Ramos (cell line): ENCODE measurements around the gene SLC8A2.
"Not testable (repeated sequence)": the region's sequence is repeated elsewhere in the genome, so short reads cannot be mapped to it uniquely, and the experiment has no call there.

Experiments
- in situ Hi-C: fragments of 300-500 bp; cut with MboI; formaldehyde crosslinking; loops from one replicate; pipeline ENCODE4 v1.14.3; 2022; ENCODE audit warnings: low sequenced_read_pairs; ENCODE audit not compliant: unreplicated experiment

SLC8A2 gene

DNA sequence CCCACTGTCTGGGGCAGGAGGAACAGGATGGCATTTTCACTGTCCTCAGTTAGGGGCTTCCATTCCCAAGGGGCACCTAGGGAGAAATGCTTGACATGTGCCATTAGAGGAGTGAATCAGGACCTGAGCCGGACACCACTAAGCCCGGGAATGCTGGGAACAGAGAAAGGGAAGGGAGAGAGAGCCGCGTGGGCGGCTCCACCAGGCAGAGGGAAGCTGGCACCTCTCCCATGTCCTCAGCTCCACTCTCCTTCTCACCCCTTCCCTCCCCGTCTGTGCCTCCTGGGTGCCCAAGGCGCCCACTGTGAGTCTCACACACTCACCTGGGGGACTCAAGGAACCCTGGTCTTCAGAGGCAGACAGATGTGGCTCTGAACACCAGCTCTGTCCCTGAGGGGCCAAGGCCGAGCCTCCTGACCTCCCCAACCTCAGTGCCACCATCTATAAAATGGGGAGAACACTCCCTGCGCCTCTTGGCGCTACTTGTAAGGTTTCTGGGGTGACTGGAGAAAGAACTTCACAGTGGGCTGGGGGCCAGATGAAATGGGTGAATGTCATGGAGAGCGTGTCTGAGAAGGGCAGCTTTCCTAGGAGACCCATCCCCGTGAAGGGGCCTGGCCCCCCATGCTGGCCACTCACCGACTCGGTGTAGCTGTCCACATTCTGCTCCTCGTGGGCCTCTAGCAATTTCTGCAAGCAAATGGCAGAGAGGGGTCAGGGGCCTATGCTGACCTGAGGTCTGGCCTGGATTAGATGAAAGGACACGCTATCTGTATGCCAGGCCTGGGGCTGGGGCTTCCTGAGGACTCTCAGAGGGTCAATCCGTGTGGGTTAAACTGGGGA lies 17.6 kb upstream of the SLC8A2 start:
- in situ Hi-C loops: no loop called here

DNA sequence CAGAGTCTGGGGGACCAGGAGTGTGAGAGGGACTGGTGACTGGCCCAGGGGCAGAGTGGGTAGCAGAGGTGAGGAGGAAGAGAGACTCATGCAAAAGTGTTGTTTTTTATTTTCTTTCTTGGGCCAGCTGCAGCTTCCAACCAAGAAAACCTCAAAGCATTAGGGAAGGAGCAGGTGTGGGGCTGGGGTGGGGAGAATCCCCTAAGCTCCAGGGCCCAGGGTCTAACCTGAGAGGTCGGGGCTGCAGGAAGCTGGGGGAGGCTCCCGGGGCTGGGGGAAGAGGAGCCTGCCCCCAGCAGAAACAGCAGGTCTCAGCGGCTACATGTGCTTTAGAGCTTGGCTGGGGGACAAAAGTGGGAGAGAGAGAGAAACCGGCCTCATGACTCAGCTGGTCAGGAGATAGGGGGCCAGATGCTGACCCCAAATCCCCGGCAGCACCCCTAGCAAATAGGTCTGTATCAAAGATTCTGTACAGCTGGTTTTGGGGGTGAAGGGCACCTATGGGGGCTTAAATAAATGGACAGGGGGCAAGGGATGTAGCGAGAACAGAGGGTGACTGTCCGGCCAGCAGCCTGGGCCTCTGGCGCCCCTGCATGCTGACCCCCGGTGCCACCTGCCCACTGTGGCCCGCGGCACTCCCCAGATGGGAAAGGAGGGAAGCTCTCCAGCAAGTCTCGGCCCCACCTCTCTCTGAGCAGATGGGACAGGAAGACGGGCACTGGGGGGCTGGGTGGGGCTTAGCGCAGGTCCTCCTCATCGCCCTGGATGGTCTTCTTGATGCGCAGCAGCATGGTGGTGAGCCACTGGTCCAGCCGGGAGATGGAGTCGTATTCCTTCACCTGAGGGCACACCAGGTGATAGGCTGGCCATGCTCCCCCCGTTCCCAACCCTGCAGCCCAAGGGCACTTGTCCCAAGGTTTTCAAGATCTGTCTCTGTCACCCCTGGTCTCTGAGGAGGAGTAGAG lies 16.1 kb upstream of the SLC8A2 start:
- in situ Hi-C loops: no loop called here

DNA sequence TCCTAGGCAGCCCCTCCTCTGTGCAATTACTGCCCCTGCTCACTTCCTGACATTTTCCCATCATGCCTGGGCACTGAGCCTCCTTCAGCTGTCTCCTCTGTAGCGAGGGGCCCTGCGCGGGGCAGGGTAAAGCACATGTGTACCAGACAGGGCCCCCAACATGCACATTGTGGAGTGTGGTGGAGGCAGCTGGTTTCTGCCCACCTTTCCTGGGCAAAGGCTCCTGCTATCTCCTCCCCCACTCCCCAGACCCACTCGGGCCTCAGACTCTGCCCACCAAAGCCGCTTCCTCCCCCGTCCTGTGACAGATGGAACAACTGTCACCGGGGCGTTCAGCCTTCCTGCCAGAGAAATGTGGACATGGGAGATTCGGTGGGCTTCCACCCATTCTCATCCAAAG lies 15.2 kb upstream of the SLC8A2 start:
- in situ Hi-C loops: no loop called here

DNA sequence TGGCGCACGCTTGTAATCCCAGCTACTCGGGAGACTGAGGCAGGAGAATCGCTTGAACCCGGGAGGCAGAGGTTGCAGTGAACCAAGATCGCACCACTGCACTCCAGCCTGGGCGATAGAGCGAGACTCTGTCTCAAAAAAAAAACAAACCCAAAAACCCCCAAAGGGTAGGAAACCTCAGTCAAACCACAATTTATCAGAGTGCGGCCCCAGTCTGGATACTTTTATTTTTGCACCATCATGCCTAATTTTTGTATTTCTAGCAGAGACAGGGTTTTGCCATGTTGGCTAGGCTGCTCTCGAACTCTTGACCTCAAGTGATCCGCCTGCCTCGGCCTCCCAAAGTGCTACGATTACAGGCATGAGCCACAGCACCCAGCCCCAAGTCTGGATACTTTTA lies 14.5 kb upstream of the SLC8A2 start:
- in situ Hi-C loops: not testable (repeated sequence)

DNA sequence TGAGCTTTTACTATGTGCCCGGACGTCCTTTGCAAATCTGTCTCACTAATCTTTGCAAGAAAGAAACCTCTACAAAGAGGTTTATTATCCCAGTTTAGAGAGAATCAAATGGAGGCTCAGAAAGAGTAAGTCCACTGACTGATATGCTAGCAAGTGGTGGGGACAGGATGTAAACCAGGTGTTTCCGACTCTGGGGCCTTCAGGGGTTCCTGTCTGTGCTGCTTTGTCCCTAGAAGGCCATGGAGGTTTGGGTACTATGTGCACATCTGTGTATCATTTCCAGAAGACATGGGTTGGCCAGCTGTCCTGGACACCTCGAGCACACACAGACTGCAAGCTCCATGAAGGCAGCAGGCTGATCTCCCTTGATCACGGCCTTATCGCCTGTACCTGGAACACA lies 13.5 kb upstream of the SLC8A2 start:
- in situ Hi-C loops: no loop called here

DNA sequence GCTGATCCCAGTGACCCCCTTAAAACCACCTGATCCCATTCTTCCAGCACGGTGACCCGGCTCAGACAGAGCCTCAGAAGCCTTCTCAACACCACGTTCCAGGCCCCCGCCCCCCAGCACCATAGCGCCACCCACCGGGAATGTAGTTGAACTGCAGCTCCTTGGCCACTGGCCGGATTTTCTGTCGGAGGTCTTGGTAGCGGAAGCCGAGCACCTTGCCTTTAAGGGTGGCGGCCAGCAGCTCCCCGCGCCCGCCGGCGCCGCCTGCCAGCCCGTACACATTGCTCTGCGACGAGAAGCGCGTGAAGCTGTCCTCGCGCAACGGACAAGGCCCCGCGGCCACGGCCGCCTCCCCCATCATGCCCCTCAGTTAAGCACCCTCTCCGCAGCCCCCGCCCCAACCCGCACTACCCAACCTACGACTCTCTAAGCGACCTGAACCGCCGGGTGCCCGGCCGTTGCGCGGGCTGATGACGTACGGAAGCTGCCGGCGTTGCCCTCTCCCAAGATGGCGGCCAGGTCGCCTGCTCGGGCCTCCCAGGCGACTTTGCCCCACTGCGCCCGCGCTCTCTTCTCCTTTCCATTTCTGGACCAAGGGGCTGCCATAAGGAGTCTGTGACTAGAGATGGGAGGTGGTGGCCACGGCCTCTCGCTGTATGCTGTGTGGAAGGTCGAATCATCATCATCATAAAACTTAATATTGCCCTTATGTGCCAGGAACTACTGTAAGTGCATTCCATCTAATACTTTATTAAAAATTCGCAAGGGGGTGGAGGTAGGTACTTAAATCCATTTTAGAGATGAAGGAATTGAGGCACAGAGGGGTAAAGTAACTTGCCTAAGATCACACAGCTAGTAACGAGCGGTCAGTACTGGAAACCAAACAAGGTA lies 12.4 kb upstream of the SLC8A2 start, which contains the start of gene KPTN:
Gene KPTN (minus strand): TSS at position 420 of the 891 bp plus-strand sequence. CDS start 59 bp downstream, at position 361.
- in situ Hi-C loops: no loop called here

DNA sequence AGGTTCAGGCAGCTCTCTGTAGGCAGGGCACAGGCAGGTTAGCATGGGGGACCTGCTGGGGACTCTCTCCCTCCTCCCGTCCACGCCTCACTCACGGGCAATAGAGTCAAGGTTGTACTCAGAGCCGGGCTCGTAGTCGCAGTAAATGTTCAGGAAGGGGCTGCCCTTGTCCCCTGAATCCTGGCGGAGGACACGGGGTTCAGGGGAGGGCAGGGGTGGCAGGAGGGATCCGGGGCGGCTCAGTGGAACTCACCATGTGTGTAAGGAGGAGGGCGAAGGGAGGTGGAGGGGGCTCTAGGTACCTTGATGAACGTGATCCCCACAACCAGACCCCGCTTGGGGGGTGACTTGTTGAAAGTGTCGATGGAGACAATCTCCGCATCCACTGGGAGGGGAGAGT lies 11.5 kb upstream of the SLC8A2 start:
- in situ Hi-C loops: no loop called here

DNA sequence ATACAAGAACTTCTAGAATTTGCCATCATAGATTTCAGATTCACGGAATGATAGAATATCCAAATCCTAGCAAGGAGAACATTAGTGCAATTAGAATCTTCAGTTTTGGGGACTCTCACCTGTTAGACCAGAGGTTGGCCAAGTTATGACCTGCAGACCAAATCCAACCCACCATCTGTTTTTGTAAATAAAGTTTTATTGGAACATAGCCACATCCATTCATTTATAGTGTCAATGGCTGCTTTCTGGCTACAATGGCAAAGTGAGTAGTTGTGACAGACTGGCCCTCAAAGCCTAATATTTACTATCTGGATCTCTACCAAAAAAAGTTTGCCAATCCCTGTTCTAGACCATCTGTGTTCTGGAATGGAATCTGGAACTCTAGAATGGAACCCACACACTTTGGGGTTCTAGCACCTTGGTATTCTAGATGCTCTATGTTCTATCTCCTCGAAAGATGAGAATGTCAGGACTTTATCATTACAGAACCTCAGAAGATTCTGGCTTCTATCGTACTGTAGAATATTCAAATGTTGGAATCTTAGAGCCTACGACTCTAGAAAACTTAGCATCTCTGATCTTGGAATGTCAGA lies 9.9 kb upstream of the SLC8A2 start:
- in situ Hi-C loops: no loop called here

DNA sequence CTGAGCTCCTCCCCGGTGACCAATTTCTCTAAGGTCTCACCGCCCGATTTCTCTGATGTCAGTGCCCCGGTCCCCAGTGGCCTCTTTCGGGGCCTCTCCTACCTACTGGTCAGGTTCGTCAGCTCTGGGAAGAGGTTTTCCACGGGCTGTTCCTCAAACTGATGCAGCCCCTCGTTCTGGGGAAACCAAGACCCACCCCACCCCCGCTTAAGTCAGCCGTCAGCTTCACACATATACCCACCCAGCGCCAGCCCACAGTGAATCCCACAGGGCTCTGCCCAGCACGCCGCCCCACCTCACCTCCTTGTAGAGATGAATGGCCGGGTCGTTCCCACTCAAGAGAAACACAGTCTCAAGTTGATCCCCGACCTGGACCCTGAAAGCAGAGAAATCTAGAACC lies 9.0 kb upstream of the SLC8A2 start:
- in situ Hi-C loops: no loop called here

DNA sequence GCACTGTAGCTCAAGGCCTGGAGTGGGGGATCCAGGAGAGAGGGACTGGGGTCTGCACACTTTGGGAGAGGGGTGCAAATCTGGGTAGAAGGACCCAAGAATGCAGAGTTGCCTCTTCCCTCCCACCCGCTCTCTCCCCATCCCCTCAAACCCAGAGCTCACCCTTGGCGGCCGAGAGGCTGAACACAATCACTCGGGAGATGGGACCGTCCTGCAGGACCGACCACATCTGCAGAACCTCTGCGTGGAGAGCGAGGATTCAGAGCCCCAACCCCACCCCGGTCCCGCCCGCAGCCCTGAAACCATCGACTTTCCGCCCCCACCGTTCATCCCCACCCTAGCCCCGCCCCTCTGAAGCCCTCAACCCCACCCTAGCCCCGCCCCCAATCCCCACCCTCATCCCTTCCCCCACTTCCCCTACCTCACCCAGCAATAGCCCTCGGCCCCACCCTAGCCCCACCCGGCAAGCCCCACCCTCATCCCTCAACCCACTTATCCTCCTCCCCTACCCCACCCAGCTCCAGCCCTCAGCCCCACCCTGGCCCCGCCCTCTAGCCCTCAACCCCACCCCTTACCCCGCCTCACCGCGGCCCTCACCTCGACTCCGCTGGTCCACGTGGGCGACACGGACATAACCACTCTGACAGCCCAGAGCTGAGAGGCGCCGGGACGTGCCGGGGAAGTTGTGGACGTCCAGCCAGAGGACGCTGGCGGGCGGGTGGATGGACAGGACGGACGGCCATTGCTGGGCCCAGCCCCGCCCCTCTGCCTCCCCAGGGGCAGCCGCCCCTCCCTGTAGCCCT lies 8.2 kb upstream of the SLC8A2 start:
- in situ Hi-C loops: no loop called here

DNA sequence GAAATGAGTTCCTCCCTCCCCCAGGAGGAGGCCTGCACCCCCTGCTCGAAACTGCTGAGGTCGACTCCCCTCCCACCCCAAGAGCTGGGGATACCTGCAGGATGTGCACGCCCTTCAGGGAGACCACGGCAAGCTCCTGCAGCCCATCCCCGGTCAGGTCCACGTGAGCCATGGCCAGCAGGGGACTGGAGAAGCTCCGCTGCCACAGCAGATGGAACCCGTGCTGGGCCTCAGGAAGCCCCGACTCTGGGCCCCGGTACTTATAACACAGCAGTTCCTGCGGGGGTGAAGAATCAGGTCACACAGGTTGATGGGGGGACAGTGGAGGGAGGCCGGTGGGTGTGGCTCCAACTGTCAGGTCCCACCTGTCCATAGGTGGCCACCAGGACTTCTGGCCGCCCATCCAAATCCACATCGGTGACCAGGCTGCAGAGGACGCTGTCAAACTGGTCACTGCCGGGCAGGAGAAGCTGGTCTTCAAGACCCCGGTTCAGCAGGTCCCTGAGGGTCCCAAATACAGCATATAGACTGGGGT lies 4.8 kb upstream of the SLC8A2 start:
- in situ Hi-C loops: no loop called here

DNA sequence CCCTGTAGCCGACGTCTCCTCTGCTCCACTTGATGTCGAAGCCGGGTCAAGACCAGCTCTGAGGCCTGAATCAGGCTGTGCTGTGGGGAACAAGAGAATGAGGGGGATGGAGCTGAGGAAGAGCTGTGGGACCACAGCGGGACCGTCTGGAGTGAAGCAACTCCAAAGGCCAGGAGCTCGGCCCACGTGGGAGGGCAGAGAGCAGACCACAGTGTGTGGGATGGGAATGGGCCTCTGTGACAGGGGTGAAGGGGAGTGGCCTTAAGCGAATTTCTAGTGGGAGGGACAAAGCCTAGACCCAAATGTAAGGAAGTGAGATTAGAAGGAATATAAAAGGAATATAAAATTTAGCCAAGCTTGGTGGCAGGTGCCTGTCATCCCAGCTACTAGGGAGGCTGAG lies 3.8 kb upstream of the SLC8A2 start:
- in situ Hi-C loops: no loop called here

DNA sequence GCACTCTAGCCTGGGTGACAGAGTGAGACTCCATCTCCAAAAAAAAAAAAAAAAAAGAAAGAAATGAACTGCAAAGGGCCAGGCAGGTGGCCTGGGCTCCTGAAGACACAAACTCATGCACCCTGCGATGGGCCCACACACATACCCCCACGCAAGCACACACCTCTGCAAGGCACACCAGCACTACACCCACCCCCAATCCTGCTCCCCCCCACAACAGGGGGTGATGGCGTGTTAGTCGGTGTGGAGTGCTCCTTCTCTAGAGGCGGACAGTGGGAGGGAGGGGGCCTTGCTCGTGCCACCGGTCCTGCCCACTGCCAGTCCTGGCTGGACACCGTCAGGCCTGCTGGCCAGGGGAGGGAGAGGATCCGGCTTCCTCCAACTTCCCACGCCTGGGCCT lies 1.6 kb upstream of the SLC8A2 start:
- in situ Hi-C loops: no loop called here

DNA sequence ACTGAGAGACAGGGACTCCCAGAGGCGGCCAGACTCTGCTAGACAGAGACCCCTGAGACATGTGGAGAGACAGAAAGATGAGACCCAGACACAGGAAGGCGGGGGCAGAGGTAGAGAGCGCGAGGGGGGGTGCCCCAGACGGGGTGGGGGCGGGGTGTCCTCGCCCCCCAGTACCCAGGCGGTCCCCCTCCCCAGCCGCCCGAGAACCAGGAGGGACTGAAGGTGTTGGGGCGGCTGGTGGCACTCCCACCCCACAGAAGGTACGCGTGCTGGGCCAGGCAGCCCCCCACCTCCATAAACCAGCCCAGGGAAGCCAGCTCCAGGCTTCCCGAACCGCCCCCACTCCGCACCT lies 336 bp downstream of the SLC8A2 start:
- in situ Hi-C loops: no loop called here

DNA sequence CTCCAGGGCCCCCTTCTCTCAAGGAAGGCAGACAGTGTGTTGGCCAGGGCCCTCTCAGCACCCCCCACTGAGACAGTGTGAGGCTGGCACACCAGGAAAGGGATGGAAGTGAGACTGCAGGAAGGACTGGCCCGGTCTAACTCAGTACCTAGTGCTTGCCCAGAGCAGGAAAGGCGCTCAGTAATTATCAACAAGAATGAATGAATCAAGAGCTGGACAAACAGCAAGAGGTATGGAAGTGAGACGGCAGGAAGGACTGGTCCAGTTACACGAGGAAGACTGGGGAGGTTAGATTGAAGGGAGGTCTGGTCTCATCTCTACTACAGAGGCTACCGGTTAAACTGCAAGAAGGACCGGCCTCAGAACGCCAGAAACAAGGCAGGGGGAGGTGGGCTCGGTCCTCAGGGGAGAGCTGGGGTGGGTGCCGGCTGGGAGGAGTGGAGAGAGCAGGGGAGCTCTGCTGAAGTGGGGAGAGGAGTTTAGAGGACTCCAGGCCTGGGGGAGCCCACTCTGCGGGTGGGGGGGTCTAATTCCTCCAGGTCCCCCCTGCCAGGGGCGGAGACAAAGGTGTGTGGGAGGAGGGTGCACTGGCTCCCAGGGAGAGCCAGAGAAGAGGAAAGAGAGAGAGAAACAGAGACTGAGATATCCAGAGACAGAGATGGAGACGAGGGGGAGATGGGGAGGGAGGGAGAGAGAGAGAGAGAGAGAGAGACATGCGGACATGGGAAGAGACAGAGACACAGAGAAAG lies 1.1 kb downstream of the SLC8A2 start:
- in situ Hi-C loops: no loop called here

DNA sequence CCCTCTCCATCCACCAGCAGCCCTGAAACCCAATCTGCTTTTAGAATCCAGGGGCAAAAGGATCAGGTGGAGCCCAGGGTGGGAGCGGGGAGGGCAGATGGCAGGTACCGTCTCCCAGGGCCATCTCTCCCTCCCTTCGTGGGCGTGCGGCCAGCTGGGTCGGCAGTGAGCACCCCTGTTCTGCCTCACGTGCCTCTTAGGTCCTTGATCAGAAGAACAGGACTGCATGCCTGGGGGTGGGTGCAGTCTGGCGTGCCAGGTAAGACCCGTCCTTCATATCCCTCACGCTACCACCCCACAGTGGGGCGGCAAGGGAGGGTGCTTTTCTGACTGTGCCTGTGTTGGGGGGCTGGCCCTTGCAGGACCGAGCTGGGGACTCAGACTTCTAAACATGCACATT lies 2.0 kb downstream of the SLC8A2 start:
- in situ Hi-C loops: no loop called here

DNA sequence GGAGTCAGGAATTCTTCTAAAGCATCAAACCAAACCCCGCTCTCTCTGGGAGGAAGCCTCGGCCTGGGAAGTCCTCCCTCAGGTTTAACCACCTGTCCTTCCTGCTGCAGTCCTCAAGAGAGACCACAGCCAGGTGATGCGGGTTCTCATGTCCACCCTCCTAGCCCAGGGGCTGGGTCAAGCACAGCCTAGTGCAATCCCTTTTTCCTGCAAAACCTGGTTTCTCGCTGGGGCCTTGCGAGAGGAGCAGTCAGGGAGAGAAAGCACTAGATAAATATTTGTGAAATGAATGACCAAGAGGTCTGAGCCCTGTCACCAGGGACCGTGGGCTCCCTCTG lies 2.4 kb downstream of the SLC8A2 start:
- in situ Hi-C loops: no loop called here

DNA sequence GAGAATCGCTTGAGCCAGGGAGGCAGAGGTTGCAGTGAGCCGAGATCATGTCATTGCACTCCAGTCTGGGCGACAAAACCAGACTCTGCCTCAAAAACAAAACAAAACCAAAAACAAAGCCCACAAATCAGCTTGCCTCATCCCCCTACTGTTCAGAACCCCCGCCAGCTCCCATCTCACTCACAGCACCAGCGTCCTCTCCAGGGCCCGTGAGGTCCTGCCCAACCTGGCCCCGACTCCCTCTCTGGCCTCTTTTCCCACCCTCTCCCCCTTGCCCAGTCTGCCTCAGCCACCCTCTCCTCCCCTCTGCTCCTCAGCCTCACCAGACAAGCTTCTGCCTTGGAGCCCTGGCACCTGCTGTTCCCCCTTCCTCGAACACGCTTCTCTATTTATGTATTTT lies 3.8 kb downstream of the SLC8A2 start:
- in situ Hi-C loops: no loop called here
